Activated naive CD8-positive, alpha-beta T cell treated with anti-CD3 and anti-CD28 coated beads for 36 hours (primary cell): ENCODE measurements around the gene CCDC38. TPM values are rescaled to one million over a fixed set of nuclear protein-coding genes. Genes with fewer than 3 reads are reported as not detected.
"Not testable (repeated sequence)": the region's sequence is repeated elsewhere in the genome, so short reads cannot be mapped to it uniquely, and the experiment has no call there.

ENCODE experiments used
- DNase-seq: peaks from one replicate; pipeline ENCODE4 v3.0.0; 2021
- H3K27ac Mint-ChIP-seq: one replicate; pipeline ENCODE4 v1.8.0; 2022; ENCODE audit warnings: mild to moderate bottlenecking, moderate library complexity, mixed read lengths
- H3K27me3 Mint-ChIP-seq: one replicate; pipeline ENCODE4 v1.8.0; 2022; ENCODE audit warnings: mild to moderate bottlenecking, mixed read lengths
- H3K36me3 Mint-ChIP-seq: one replicate; pipeline ENCODE4 v1.8.0; 2021; ENCODE audit warnings: mild to moderate bottlenecking, mixed read lengths
- H3K4me1 Mint-ChIP-seq: one replicate; pipeline ENCODE4 v1.8.0; 2021; ENCODE audit warnings: mixed read lengths
- H3K4me3 Mint-ChIP-seq: one replicate; pipeline ENCODE4 v1.8.0; 2022; ENCODE audit warnings: mild to moderate bottlenecking, moderate library complexity, mixed read lengths
- H3K9me3 Mint-ChIP-seq: one replicate; pipeline ENCODE4 v1.8.0; 2022; ENCODE audit warnings: mixed read lengths
- total RNA-seq, 2 experiments: library from RNA; stranded (reverse); gene quantifications; one replicate each; pipeline ENCODE4 v1.2.3, GENCODE V29; 2021

The CCDC38 gene
- total RNA-seq, 2 experiments from 2014 or later = 0.16 TPM

- Mint-ChIP-seq H3K36me3 (no peaks in the 10 kb centered on the region), H3K27me3 (peaks cover 8% of the 10 kb centered on the region), H3K4me1 (peaks cover 4% of the 10 kb centered on the region), H3K4me3 (no peak overlapping the region), H3K9me3 (no peaks in the 10 kb centered on the region), H3K27ac (no peak overlapping the region)
- DNase-seq = no peak
These were observed 93.6 kb downstream of the CCDC38 start for GRCh38 chr12:95848575-95849388.

GRCh38 chr12:95842426-95842825 is 100.0 kb downstream of the CCDC38 start:
- not testable (repeated sequence) for H3K27ac Mint-ChIP-seq, H3K4me1 Mint-ChIP-seq, DNase-seq, H3K36me3 Mint-ChIP-seq, H3K4me3 Mint-ChIP-seq, H3K9me3 Mint-ChIP-seq
- peaks cover 25% of the 10 kb centered on the region for H3K27me3 Mint-ChIP-seq

GRCh38 chr12:95838125-95838524 is 104.3 kb downstream of the CCDC38 start:
- no peak overlapping the region for H3K27ac Mint-ChIP-seq

GRCh38 chr12:95837240-95838038 is 105.0 kb downstream of the CCDC38 start:
- H3K36me3 Mint-ChIP-seq = no peaks in the 10 kb centered on the region
- DNase-seq = no peak
- no peak overlapping the region for H3K27ac Mint-ChIP-seq
- no peaks in the 10 kb centered on the region for H3K9me3 Mint-ChIP-seq
- no peak overlapping the region for H3K4me3 Mint-ChIP-seq
- H3K4me1 Mint-ChIP-seq = peaks cover 6% of the 10 kb centered on the region
- H3K27me3 Mint-ChIP-seq = peaks cover 24% of the 10 kb centered on the region

More at GRCh38 chr12:95838125-95838524, 104.3 kb downstream of the CCDC38 start:
- peaks cover 6% of the 10 kb centered on the region for H3K4me1 Mint-ChIP-seq
- peaks cover 27% of the 10 kb centered on the region for H3K27me3 Mint-ChIP-seq
- no peak for DNase-seq
- H3K9me3 Mint-ChIP-seq = no peaks in the 10 kb centered on the region
- H3K4me3 Mint-ChIP-seq = no peak overlapping the region
- no peaks in the 10 kb centered on the region for H3K36me3 Mint-ChIP-seq

- Mint-ChIP-seq H3K27ac (no peak overlapping the region), H3K9me3 (no peaks in the 10 kb centered on the region), H3K27me3 (peaks cover 29% of the 10 kb centered on the region)
These were observed 105.7 kb downstream of the CCDC38 start for GRCh38 chr12:95836630-95837239.

GRCh38 chr12:95836185-95836609 is 106.2 kb downstream of the CCDC38 start:
- H3K27ac Mint-ChIP-seq = no peak overlapping the region
- no peak for DNase-seq
- H3K36me3 Mint-ChIP-seq = no peaks in the 10 kb centered on the region
- peaks cover 6% of the 10 kb centered on the region for H3K4me1 Mint-ChIP-seq
- peaks cover 34% of the 10 kb centered on the region for H3K27me3 Mint-ChIP-seq
- no peak overlapping the region for H3K4me3 Mint-ChIP-seq
- H3K9me3 Mint-ChIP-seq = no peaks in the 10 kb centered on the region

More at GRCh38 chr12:95836630-95837239, 105.7 kb downstream of the CCDC38 start:
- H3K4me3 Mint-ChIP-seq = no peak overlapping the region
- H3K36me3 Mint-ChIP-seq = no peaks in the 10 kb centered on the region
- peaks cover 6% of the 10 kb centered on the region for H3K4me1 Mint-ChIP-seq
- DNase-seq = no peak

GRCh38 chr12:95834572-95834971 is 107.8 kb downstream of the CCDC38 start:
- Mint-ChIP-seq H3K27me3 (peaks cover 44% of the 10 kb centered on the region), H3K9me3 (no peaks in the 10 kb centered on the region), H3K4me3 (no peak overlapping the region), H3K36me3 (no peaks in the 10 kb centered on the region), H3K4me1 (peaks cover 6% of the 10 kb centered on the region), H3K27ac (no peak overlapping the region)
- no peak for DNase-seq

GRCh38 chr12:95830335-95831089 is 111.9 kb downstream of the CCDC38 start:
- DNase-seq = no peak
- no peaks in the 10 kb centered on the region for H3K4me1 Mint-ChIP-seq
- H3K9me3 Mint-ChIP-seq = no peaks in the 10 kb centered on the region
- H3K27ac Mint-ChIP-seq = no peak overlapping the region
- no peak overlapping the region for H3K4me3 Mint-ChIP-seq
- H3K36me3 Mint-ChIP-seq = no peaks in the 10 kb centered on the region
- peaks cover 26% of the 10 kb centered on the region for H3K27me3 Mint-ChIP-seq

GRCh38 chr12:95829395-95829794 is 113.0 kb downstream of the CCDC38 start:
- no peaks in the 10 kb centered on the region for H3K9me3 Mint-ChIP-seq
- no peak overlapping the region for H3K27ac Mint-ChIP-seq
- DNase-seq = no peak
- no peak overlapping the region for H3K4me3 Mint-ChIP-seq
- H3K4me1 Mint-ChIP-seq = no peaks in the 10 kb centered on the region
- peaks cover 29% of the 10 kb centered on the region for H3K27me3 Mint-ChIP-seq
- H3K36me3 Mint-ChIP-seq = no peaks in the 10 kb centered on the region

- Mint-ChIP-seq H3K36me3 (no peaks in the 10 kb centered on the region), H3K9me3 (no peaks in the 10 kb centered on the region), H3K27ac (no peak overlapping the region), H3K27me3 (peaks cover 12% of the 10 kb centered on the region), H3K4me3 (no peak overlapping the region), H3K4me1 (no peaks in the 10 kb centered on the region)
- no peak for DNase-seq
These were observed 122.2 kb downstream of the CCDC38 start for GRCh38 chr12:95820096-95820703.

Other genes with a start within 250 kb of the CCDC38 start
- gene NTN4, start 151.8 kb downstream of the CCDC38 start, total RNA-seq = not detected
- 10 to 100 TPM; 54.9 to 57.9 TPM for gene SNRPF, start 83.7 kb downstream of the CCDC38 start, total RNA-seq
- gene AMDHD1, start 717 bp upstream of the CCDC38 start, total RNA-seq = 1 to 10 TPM; 1.4 to 1.5 TPM
- gene HAL, start 53.7 kb upstream of the CCDC38 start, total RNA-seq = under 1 TPM; 0.56 to 0.58 TPM
- 10 to 100 TPM; 93.7 to 94.4 TPM for gene LTA4H, start 93.0 kb upstream of the CCDC38 start, total RNA-seq